Measurements from ENCODE around the gene DOC2B.

- no peak for TF ChIP-seq CTCF (IDR thresholded peaks at IDR 0.05)
- TF ChIP-seq POLR2A (IDR thresholded peaks at IDR 0.05), result no peak
These were observed 32.7 kb downstream of the DOC2B start for GRCh38 chr17:148757-149156.

Measured in heart left ventricle (tissue), 13 donors.